ENCODE results near the gene TMEM184A.

TMEM184A gene

GRCh38 chr7:1532456-1533254 is 23.4 kb downstream of the TMEM184A start:
- peaks cover 59% of the 10 kb centered on the region for H4K20me1 ChIP-seq (ENCODE audit: insufficient read depth, low read length)
- peaks cover 22% of the 10 kb centered on the region for H3K4me1 ChIP-seq (ENCODE audit: low read length)
- H3K27me3 ChIP-seq (ENCODE audit: low read depth, low read length), result no peaks in the 10 kb centered on the region
- H3K9me3 ChIP-seq (ENCODE audit: insufficient read depth, low read length), result no peaks in the 10 kb centered on the region
- H3K79me2 ChIP-seq (ENCODE audit: low read length), result peaks cover 71% of the 10 kb centered on the region
- H3K4me2 ChIP-seq (ENCODE audit: low read length), result peak overlapping the region; percentile 100
- TF ChIP-seq EZH2phosphoT487 (IDR thresholded peaks at IDR 0.05; ENCODE audit: low read depth), result no peak
- no peak for TF ChIP-seq CTCF (IDR thresholded peaks at IDR 0.05; ENCODE audit: low read depth, low read length)
- no peaks in the 10 kb centered on the region for H3K36me3 ChIP-seq (replicated peaks; ENCODE audit: low read depth, low read length)
- H3K9ac ChIP-seq (ENCODE audit: low read length), result peak overlapping the region; percentile 84
- no peak overlapping the region for H2AFZ ChIP-seq (ENCODE audit: low read depth, low read length)
- peak overlapping the region; percentile 96 for H3K4me3 ChIP-seq (ENCODE audit: low read length)
- H3K27ac ChIP-seq (ENCODE audit: low read length), result peak overlapping the region; percentile 85

- Histone ChIP-seq H4K20me1 (ENCODE audit: insufficient read depth, low read length) (peaks cover 53% of the 10 kb centered on the region), H3K9ac (ENCODE audit: low read length) (peak overlapping the region; percentile 84), H3K27ac (ENCODE audit: low read length) (peak overlapping the region; percentile 85), H3K79me2 (ENCODE audit: low read length) (peaks cover 64% of the 10 kb centered on the region), H3K4me2 (ENCODE audit: low read length) (peak overlapping the region; percentile 100), H3K36me3 (replicated peaks; ENCODE audit: low read depth, low read length) (no peaks in the 10 kb centered on the region), H3K4me1 (ENCODE audit: low read length) (peaks cover 22% of the 10 kb centered on the region), H3K4me3 (ENCODE audit: low read length) (peak overlapping the region; percentile 96), H3K27me3 (ENCODE audit: low read depth, low read length) (no peaks in the 10 kb centered on the region), H3K9me3 (ENCODE audit: insufficient read depth, low read length) (no peaks in the 10 kb centered on the region), H2AFZ (ENCODE audit: low read depth, low read length) (no peak overlapping the region)
- TF ChIP-seq EZH2phosphoT487 (IDR thresholded peaks at IDR 0.05; ENCODE audit: low read depth) (no peak), CTCF (IDR thresholded peaks at IDR 0.05; ENCODE audit: low read depth, low read length) (no peak)
Observed at GRCh38 chr7:1531979-1532455, 24.0 kb downstream of the TMEM184A start.

- H3K4me1 ChIP-seq (ENCODE audit: low read length), result peaks cover 22% of the 10 kb centered on the region
- peaks cover 47% of the 10 kb centered on the region for H4K20me1 ChIP-seq (ENCODE audit: insufficient read depth, low read length)
- H3K79me2 ChIP-seq (ENCODE audit: low read length), result peaks cover 59% of the 10 kb centered on the region
- H3K4me3 ChIP-seq (ENCODE audit: low read length), result peak overlapping the region; percentile 96
- H3K4me2 ChIP-seq (ENCODE audit: low read length), result peak overlapping the region; percentile 100
- H3K9ac ChIP-seq (ENCODE audit: low read length), result peak overlapping the region; percentile 84
- no peak for TF ChIP-seq EZH2phosphoT487 (IDR thresholded peaks at IDR 0.05; ENCODE audit: low read depth)
- no peak for TF ChIP-seq CTCF (IDR thresholded peaks at IDR 0.05; ENCODE audit: low read depth, low read length)
- 0 out of 2 replicates have a peak, but pooled peaks cover 4% of the 10 kb centered on the region for H3K27me3 ChIP-seq (ENCODE audit: low read depth, low read length)
- H3K9me3 ChIP-seq (ENCODE audit: insufficient read depth, low read length), result no peaks in the 10 kb centered on the region
- no peak overlapping the region for H2AFZ ChIP-seq (ENCODE audit: low read depth, low read length)
- H3K27ac ChIP-seq (ENCODE audit: low read length), result peak overlapping the region; percentile 85
- H3K36me3 ChIP-seq (replicated peaks; ENCODE audit: low read depth, low read length), result no peaks in the 10 kb centered on the region
Observed at GRCh38 chr7:1531263-1531978, 24.6 kb downstream of the TMEM184A start.

- Histone ChIP-seq H4K20me1 (ENCODE audit: insufficient read depth, low read length) (peaks cover 42% of the 10 kb centered on the region), H2AFZ (ENCODE audit: low read depth, low read length) (no peak overlapping the region), H3K4me3 (ENCODE audit: low read length) (peak overlapping the region; percentile 96), H3K4me1 (ENCODE audit: low read length) (peaks cover 22% of the 10 kb centered on the region), H3K9me3 (ENCODE audit: insufficient read depth, low read length) (no peaks in the 10 kb centered on the region), H3K27ac (ENCODE audit: low read length) (peak overlapping the region; percentile 85), H3K79me2 (ENCODE audit: low read length) (peaks cover 53% of the 10 kb centered on the region), H3K27me3 (ENCODE audit: low read depth, low read length) (0 out of 2 replicates have a peak, but pooled peaks cover 4% of the 10 kb centered on the region), H3K36me3 (replicated peaks; ENCODE audit: low read depth, low read length) (no peaks in the 10 kb centered on the region), H3K4me2 (ENCODE audit: low read length) (peak overlapping the region; percentile 100; the same call in 1 of the 2 replicates), H3K9ac (ENCODE audit: low read length) (peak overlapping the region; percentile 84)
- TF ChIP-seq EZH2phosphoT487 (IDR thresholded peaks at IDR 0.05; ENCODE audit: low read depth) (no peak), CTCF (IDR thresholded peaks at IDR 0.05; ENCODE audit: low read depth, low read length) (no peak)
Observed at GRCh38 chr7:1530946-1531262, 25.1 kb downstream of the TMEM184A start.
